ENCODE measurements around the gene USP43.

USP43 gene

DNA sequence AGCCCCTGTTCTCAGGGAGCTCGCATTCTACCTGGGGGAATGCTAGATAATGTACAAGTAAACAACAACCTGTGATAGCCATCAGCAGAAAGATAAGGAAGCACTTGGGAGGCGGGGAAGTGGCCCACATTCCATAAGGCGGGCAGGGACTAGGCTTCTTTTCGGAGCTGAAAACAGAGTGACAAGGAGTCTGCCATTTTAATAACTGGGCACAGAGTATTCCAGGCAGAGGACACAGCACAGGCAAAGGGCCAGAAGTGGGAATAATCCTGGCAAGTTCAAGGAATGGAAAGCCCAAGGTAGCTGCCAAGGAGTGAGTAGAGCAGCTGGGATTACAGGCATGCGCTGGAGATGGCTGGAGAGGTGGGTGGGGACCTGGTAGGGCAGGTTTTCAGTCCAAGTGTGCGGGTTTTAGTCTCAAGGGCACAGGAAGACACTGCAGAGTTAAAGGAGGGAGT, 24.3 kb downstream of the USP43 start:
- no peak overlapping the region for H3K27ac Mint-ChIP-seq (ENCODE audit: low read depth)
- DNase-seq (ENCODE audit: low spot score in 2 of 2) (no peak), ATAC-seq (replicated peaks; ENCODE audit: extremely low read depth, poor library complexity, severe bottlenecking) (no peak)
- H3K36me3 Mint-ChIP-seq (ENCODE audit: insufficient read depth) = no peaks in the 10 kb centered on the region
- H3K27me3 Mint-ChIP-seq = peaks cover 59% of the 10 kb centered on the region
- no peaks in the 10 kb centered on the region for H3K9me3 Mint-ChIP-seq
- H3K4me1 Mint-ChIP-seq = peaks cover 17% of the 10 kb centered on the region
- H3K4me3 Mint-ChIP-seq = no peak overlapping the region

DNA sequence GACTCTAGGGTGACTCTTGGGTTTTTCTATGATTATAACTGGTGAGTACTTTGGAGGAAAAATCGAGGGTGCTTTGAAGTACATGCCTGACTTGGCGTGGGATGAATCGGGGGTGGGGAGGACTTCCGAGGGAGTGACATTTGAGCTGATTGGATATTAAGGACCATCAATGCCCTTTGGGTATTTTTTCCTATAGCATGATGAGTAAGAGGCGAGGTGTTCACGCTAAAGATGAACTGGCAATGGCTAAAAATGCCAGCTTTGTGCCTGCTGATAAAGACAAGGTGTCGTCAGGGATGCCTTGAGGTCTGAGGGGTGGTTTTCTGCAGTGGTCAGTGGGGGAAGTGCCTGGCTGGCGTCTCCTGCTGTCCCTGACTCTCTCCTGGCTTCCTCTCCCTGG, 25.3 kb downstream of the USP43 start:
- DNase-seq (ENCODE audit: low spot score in 2 of 2) = no peak

DNA sequence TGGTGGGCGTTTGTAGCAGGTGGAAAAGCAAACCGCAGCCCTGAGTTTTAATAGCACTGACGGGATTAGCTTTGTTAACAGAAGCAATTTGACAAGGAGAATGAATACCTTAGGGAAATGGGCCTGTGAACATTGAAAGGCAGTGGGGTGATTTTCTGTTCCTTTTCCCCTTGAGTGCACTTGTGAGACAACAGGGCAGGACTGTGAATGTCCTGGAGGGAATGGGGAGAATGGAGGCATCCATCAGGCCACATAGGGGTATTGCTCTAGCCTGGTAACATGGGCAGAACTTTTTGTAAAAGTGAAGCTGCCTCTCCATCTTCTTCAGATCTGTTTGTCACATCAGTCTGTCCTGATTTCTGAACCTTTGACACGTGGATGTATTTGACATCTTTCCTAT, 26.2 kb downstream of the USP43 start:
- peaks cover 39% of the 10 kb centered on the region for H3K27me3 Mint-ChIP-seq
- ATAC-seq (replicated peaks; ENCODE audit: extremely low read depth, poor library complexity, severe bottlenecking) = no peak

More for the DNA sequence above, 25.3 kb downstream of the USP43 start:
- Mint-ChIP-seq H3K4me1 (peaks cover 14% of the 10 kb centered on the region), H3K36me3 (ENCODE audit: insufficient read depth) (no peaks in the 10 kb centered on the region), H3K4me3 (no peak overlapping the region), H3K27ac (ENCODE audit: low read depth) (no peak overlapping the region), H3K27me3 (peaks cover 49% of the 10 kb centered on the region), H3K9me3 (no peaks in the 10 kb centered on the region)
- ATAC-seq (replicated peaks; ENCODE audit: extremely low read depth, poor library complexity, severe bottlenecking) = no peak

DNA sequence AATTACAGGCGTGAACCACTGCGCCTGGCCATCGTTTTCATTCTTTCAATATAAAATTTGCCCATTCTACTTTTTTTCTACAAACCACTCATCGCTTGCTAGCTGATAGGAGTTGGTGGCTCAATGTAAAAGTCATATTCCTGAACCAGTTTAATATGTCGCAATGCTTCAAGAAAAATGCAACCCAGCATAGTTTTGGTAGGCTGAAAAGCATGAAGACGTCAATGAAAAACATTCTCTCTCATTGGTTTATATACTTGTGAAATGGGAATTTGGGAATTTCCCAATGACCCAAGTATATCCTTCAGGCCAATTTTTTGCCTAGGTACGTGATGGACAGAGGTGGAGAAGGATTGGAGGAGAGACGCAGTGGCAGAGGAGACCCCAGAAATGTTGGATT, 26.9 kb downstream of the USP43 start:
- no peak for DNase-seq (ENCODE audit: low spot score in 2 of 2)
- Mint-ChIP-seq H3K27me3 (peaks cover 32% of the 10 kb centered on the region), H3K4me1 (no peaks in the 10 kb centered on the region), H3K4me3 (no peak overlapping the region), H3K36me3 (ENCODE audit: insufficient read depth) (no peaks in the 10 kb centered on the region), H3K9me3 (no peaks in the 10 kb centered on the region), H3K27ac (ENCODE audit: low read depth) (no peak overlapping the region)
- ATAC-seq (replicated peaks; ENCODE audit: extremely low read depth, poor library complexity, severe bottlenecking) = no peak

More for the DNA sequence above, 26.2 kb downstream of the USP43 start:
- DNase-seq (ENCODE audit: low spot score in 2 of 2) = no peak
- H3K36me3 Mint-ChIP-seq (ENCODE audit: insufficient read depth) = no peaks in the 10 kb centered on the region
- peaks cover 4% of the 10 kb centered on the region for H3K4me1 Mint-ChIP-seq
- H3K9me3 Mint-ChIP-seq = no peaks in the 10 kb centered on the region
- no peak overlapping the region for H3K27ac Mint-ChIP-seq (ENCODE audit: low read depth)
- H3K4me3 Mint-ChIP-seq = no peak overlapping the region

DNA sequence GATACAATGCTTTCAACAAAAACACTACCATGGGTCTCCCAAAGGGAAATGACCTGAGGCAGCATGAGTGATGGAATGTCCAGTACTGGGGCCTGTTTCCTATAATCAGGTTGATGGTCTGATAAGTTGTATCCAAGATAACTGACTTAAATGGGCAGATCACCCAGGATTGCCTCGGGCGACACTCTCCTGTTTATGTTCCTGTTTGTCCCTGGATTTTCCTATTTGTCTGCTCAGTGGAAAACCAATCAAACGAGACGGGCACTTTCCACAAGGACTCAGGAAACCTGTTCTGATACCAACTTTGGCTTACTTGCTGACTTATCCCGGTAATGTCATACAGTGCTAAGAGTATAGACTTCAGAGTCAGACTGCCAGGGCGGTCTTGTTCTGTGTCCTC, 27.4 kb downstream of the USP43 start:
- no peak overlapping the region for H3K27ac Mint-ChIP-seq (ENCODE audit: low read depth)
- H3K4me3 Mint-ChIP-seq = no peak overlapping the region
- H3K9me3 Mint-ChIP-seq = no peaks in the 10 kb centered on the region
- no peaks in the 10 kb centered on the region for H3K4me1 Mint-ChIP-seq
- DNase-seq (ENCODE audit: low spot score in 2 of 2) = no peak
- no peaks in the 10 kb centered on the region for H3K36me3 Mint-ChIP-seq (ENCODE audit: insufficient read depth)
- ATAC-seq (replicated peaks; ENCODE audit: extremely low read depth, poor library complexity, severe bottlenecking) = no peak
- H3K27me3 Mint-ChIP-seq = peaks cover 29% of the 10 kb centered on the region

DNA sequence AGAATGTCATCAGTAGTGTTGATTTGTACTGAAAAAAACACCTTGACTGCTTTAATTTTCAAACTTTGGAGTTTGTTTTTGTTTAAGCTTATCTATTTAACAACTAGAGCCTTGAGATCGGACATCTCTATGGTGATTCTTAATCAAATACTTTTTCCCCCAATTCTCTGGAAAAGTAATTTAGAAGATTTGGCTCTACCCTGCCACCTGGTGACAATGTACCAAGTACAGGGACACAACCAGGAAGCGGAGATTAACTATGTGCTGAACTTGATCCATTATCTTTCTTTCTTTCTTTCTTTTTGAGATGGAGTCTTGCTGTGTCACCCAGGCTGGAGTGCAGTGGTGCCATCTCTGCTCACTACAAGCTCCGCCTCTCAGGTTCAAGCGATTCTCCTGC, 30.8 kb downstream of the USP43 start:
- Mint-ChIP-seq H3K36me3 (ENCODE audit: insufficient read depth) (no peaks in the 10 kb centered on the region), H3K27ac (ENCODE audit: low read depth) (no peak overlapping the region), H3K27me3 (no peaks in the 10 kb centered on the region), H3K4me1 (no peaks in the 10 kb centered on the region), H3K4me3 (no peak overlapping the region), H3K9me3 (no peaks in the 10 kb centered on the region)
- no peak for DNase-seq (ENCODE audit: low spot score in 2 of 2)
- ATAC-seq (replicated peaks; ENCODE audit: extremely low read depth, poor library complexity, severe bottlenecking) = no peak

DNA sequence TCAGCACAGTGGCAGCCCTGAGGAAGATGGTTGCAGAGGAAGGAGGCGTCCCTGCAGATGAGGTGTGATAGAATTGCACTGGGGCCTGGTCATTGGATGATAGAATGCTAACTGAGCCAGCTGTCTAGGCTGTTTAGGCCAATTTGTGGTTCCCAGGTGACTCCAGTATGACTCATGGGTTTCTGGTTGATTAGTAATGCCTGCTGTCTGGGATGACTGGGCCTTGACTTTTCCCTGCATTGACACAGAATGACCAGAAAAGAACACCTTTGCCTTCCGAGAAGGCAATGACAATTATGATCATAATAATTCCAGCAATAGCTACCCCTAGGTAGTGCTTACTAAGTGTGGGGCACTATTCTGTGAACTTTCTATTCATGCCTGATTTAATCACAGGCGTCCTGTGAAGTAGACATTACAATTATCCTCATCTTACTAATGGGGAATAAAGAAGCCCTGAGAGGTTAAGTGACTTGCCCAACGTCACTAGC, 31.5 kb downstream of the USP43 start:
- Mint-ChIP-seq H3K27me3 (no peaks in the 10 kb centered on the region), H3K4me3 (no peak overlapping the region), H3K27ac (ENCODE audit: low read depth) (no peak overlapping the region), H3K36me3 (ENCODE audit: insufficient read depth) (no peaks in the 10 kb centered on the region), H3K9me3 (no peaks in the 10 kb centered on the region), H3K4me1 (no peaks in the 10 kb centered on the region)
- DNase-seq (ENCODE audit: low spot score in 2 of 2) (no peak), ATAC-seq (replicated peaks; ENCODE audit: extremely low read depth, poor library complexity, severe bottlenecking) (no peak)

DNA sequence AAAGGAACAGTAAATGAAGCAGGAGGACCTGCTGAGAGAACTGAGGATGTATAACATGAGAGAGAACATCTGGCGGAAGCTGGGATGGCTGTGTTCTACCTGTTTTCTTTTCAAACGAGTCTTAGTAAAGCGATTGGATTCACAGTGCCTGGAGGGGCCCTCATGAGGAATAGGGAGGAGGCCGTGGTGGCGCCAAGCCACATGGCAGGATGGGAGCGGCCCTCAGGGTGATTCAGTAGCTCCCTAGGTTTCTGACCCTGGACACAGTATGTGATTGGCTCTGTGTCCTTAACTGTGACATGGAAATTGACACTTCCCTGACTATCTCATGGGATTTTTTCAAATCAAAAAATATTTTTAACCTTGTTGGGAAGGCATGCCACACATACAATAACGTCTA, 32.1 kb downstream of the USP43 start:
- no peak for ATAC-seq (replicated peaks; ENCODE audit: extremely low read depth, poor library complexity, severe bottlenecking)
- Mint-ChIP-seq H3K36me3 (ENCODE audit: insufficient read depth) (no peaks in the 10 kb centered on the region), H3K9me3 (no peaks in the 10 kb centered on the region)

DNA sequence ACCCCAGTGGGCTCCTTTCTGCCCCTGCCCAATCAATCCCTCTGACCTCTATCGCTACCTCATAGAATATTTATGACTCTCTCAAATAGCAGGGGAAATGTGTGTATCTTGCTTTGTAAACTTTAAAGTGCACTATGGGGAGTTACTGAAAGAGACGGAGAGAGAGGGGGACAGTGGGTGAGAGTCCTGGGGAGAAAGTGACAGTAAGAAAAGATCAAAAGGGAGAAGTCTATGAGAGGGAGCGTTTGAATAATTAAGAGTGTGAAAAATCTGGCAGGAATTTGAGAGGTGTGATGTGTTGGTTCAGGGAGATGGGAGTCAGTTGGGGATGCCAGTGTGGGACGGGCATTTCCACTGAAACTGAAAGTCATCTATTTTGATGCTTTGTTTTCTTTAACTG, 32.6 kb downstream of the USP43 start:
- ATAC-seq (replicated peaks; ENCODE audit: extremely low read depth, poor library complexity, severe bottlenecking) = no peak
- no peak overlapping the region for H3K4me3 Mint-ChIP-seq

More for the DNA sequence above, 32.1 kb downstream of the USP43 start:
- DNase-seq (ENCODE audit: low spot score in 2 of 2) = no peak
- Mint-ChIP-seq H3K4me1 (no peaks in the 10 kb centered on the region), H3K27ac (ENCODE audit: low read depth) (no peak overlapping the region), H3K27me3 (no peaks in the 10 kb centered on the region), H3K4me3 (no peak overlapping the region)

DNA sequence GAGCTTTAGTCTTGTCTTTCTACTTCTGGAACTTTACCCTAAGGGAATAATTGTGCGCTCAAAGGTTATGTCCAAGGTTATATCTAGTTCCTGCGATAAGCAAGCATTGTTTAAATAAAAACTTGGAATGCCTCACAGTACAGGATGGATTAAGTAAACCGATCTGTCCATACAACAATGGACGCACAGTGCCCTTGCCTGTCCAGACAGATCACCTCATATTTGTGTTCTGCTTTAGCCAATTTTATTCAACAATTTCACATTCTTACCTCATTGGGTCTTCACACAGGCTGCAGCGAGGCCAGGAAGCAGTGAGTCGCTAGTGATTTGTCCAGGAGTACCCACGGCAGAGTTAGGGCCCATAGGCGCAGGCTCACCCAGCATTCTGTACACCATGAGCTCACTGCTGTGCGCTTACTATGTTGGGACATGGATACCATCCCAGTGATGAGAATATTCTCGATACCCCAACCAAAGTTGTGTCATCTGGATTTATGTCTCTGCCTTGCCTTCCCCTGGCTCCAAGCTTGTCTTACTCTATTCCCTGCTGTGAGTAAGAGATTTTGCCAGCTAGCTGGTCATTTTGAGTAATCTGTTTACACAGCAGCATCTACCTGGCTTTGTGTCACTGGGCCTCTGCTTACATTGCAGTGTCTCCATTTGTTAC, 39.8 kb downstream of the USP43 start:
- H3K9me3 Mint-ChIP-seq = no peaks in the 10 kb centered on the region
- DNase-seq (ENCODE audit: low spot score in 2 of 2) (no peak), ATAC-seq (replicated peaks; ENCODE audit: extremely low read depth, poor library complexity, severe bottlenecking) (no peak)
- H3K27me3 Mint-ChIP-seq = peaks cover 5% of the 10 kb centered on the region
- H3K4me3 Mint-ChIP-seq = no peak overlapping the region
- H3K4me1 Mint-ChIP-seq = no peaks in the 10 kb centered on the region
- no peak overlapping the region for H3K27ac Mint-ChIP-seq (ENCODE audit: low read depth)
- no peaks in the 10 kb centered on the region for H3K36me3 Mint-ChIP-seq (ENCODE audit: insufficient read depth)

More for the DNA sequence above, 32.6 kb downstream of the USP43 start:
- Mint-ChIP-seq H3K36me3 (ENCODE audit: insufficient read depth) (no peaks in the 10 kb centered on the region), H3K9me3 (no peaks in the 10 kb centered on the region), H3K27me3 (no peaks in the 10 kb centered on the region), H3K27ac (ENCODE audit: low read depth) (no peak overlapping the region), H3K4me1 (no peaks in the 10 kb centered on the region)
- no peak for DNase-seq (ENCODE audit: low spot score in 2 of 2)

DNA sequence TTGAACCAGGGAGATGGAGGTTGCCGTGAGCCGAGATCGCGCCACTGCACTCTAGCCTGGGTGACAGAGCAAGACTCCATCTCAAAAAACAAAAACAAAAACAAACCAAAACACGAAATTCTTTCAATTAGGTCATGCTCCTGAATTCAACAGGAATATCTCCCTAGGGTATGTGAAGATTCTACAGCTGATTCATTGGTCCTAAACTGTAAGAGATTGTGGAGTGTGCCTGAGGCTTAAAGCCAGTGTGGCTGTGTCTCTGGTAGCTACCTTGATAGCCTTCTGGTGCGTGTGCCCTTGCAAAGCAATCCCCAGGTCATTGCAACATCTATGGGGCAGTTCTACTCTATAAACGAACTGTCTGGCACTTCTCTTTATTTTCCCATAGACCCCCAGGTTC, 48.4 kb downstream of the USP43 start:
- peaks cover 2% of the 10 kb centered on the region for H3K36me3 Mint-ChIP-seq (ENCODE audit: insufficient read depth)
- H3K9me3 Mint-ChIP-seq = no peaks in the 10 kb centered on the region
- H3K27ac Mint-ChIP-seq (ENCODE audit: low read depth) = no peak overlapping the region
- ATAC-seq (replicated peaks; ENCODE audit: extremely low read depth, poor library complexity, severe bottlenecking) = no peak
- no peaks in the 10 kb centered on the region for H3K4me1 Mint-ChIP-seq
- DNase-seq (ENCODE audit: low spot score in 2 of 2) = no peak
- no peak overlapping the region for H3K4me3 Mint-ChIP-seq
- H3K27me3 Mint-ChIP-seq = peaks cover 25% of the 10 kb centered on the region

DNA sequence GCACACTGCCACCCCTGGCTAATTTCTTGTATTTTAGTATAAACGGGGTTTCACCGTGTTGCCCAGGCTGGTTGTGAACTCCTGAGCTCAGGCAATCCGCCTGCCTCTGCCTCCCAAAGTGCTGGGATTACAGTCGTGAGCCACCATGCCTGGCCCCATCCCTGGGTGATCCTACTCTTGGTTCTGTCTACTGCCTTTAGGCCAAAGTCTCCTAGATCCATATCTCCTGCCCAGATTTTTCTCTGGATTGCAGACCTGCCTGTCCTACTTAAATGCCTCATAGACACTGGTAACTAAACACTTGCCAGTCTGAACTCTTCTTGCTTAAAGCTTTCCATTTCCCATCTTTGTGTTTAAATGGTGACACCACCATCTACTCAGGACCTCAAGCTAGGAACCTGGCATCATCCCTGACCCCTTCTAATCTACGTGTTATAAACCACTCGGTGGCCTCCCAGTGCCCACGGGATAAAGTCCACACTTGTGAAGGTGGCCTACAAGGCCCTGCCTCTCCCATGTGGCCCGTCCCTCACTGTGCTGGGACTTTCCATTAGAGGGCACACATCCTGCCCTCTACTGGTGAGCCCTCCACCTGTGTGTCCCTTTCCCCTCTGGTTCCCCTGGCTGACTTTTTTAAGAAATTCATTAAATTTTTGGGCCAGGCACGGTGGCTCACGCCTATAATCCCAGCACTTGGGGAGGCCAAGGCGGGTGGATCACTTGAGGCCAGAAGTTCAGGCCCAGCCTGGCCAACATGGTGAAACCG, 51.1 kb downstream of the USP43 start:
- peaks cover under 1% of the 10 kb centered on the region for H3K36me3 Mint-ChIP-seq (ENCODE audit: insufficient read depth)
- no peaks in the 10 kb centered on the region for H3K4me1 Mint-ChIP-seq
- DNase-seq (ENCODE audit: low spot score in 2 of 2) (no peak), ATAC-seq (replicated peaks; ENCODE audit: extremely low read depth, poor library complexity, severe bottlenecking) (no peak)
- H3K27me3 Mint-ChIP-seq = peaks cover 33% of the 10 kb centered on the region
- no peak overlapping the region for H3K27ac Mint-ChIP-seq (ENCODE audit: low read depth)
- no peaks in the 10 kb centered on the region for H3K9me3 Mint-ChIP-seq
- H3K4me3 Mint-ChIP-seq = no peak overlapping the region

DNA sequence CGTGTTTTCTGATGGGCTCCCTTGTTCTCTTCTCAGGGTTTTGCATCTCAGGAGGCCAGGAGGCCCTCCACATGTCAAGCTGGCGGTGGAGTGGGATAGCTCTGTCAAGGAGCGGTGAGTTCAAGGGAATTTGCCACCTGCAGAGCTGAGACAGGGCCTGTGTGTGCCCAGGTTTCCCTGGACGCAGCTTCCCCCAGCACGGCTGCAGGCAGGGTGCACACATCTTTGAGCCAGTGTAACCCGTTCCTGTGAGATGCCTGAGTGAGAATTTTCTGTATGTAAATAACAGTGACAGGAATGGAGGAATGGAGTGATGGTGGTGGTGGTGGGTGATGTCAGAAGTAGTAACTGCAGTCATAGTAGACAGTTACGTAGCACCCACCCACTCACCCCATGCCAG, 54.8 kb downstream of the USP43 start:
- Mint-ChIP-seq H3K9me3 (no peaks in the 10 kb centered on the region), H3K36me3 (ENCODE audit: insufficient read depth) (no peaks in the 10 kb centered on the region), H3K27ac (ENCODE audit: low read depth) (no peak overlapping the region), H3K4me1 (no peaks in the 10 kb centered on the region), H3K27me3 (peaks cover 47% of the 10 kb centered on the region), H3K4me3 (no peak overlapping the region)
- DNase-seq (ENCODE audit: low spot score in 2 of 2) = no peak
- no peak for ATAC-seq (replicated peaks; ENCODE audit: extremely low read depth, poor library complexity, severe bottlenecking)
